IPS-18a (cell line): ENCODE measurements around the gene CNTN4.

Experiments
- H3K27ac ChIP-seq: one replicate; pipeline ENCODE4 v1.5.1; 2013; ENCODE audit warnings: low read length
- H3K27me3 ChIP-seq: one replicate; pipeline ENCODE4 v1.6.1; 2013; ENCODE audit warnings: mild to moderate bottlenecking, low read length; ENCODE audit not compliant: control insufficient read depth, insufficient read depth
- H3K36me3 ChIP-seq: one replicate; pipeline ENCODE4 v1.6.1; 2013; ENCODE audit warnings: low read depth, low read length; ENCODE audit not compliant: control insufficient read depth
- H3K4me1 ChIP-seq: one replicate; pipeline ENCODE4 v1.6.1; 2013; ENCODE audit warnings: low read depth, low read length; ENCODE audit not compliant: control insufficient read depth
- H3K4me3 ChIP-seq: one replicate; pipeline ENCODE4 v1.5.1; 2013; ENCODE audit warnings: low read length
- H3K9ac ChIP-seq: one replicate; pipeline ENCODE4 v1.6.1; 2013; ENCODE audit warnings: mild to moderate bottlenecking, low read length, moderate library complexity
- H3K9me3 ChIP-seq: one replicate; pipeline ENCODE4 v1.6.1; 2013; ENCODE audit warnings: low read depth, low read length; ENCODE audit not compliant: control insufficient read depth

The CNTN4 gene

GRCh38 chr3:2099028-2099671 is 484 bp downstream of the CNTN4 start:
- no peaks in the 10 kb centered on the region for H3K9me3 ChIP-seq
- peaks cover 82% of the 10 kb centered on the region for H3K27me3 ChIP-seq
- no peaks in the 10 kb centered on the region for H3K36me3 ChIP-seq
- peak overlapping the region; percentile 72 for H3K4me3 ChIP-seq
- no peak overlapping the region for H3K9ac ChIP-seq
- no peak overlapping the region for H3K27ac ChIP-seq
- H3K4me1 ChIP-seq = peaks cover 14% of the 10 kb centered on the region

GRCh38 chr3:2099779-2100191 is 1.1 kb downstream of the CNTN4 start:
- no peaks in the 10 kb centered on the region for H3K36me3 ChIP-seq
- no peak overlapping the region for H3K27ac ChIP-seq
- peaks cover 10% of the 10 kb centered on the region for H3K4me1 ChIP-seq
- peak overlapping the region; percentile 72 for H3K4me3 ChIP-seq
- no peak overlapping the region for H3K9ac ChIP-seq
- H3K9me3 ChIP-seq = no peaks in the 10 kb centered on the region
- peaks cover 76% of the 10 kb centered on the region for H3K27me3 ChIP-seq

- no peaks in the 10 kb centered on the region for H3K4me1 ChIP-seq
- no peak overlapping the region for H3K4me3 ChIP-seq
- H3K27me3 ChIP-seq = peaks cover 15% of the 10 kb centered on the region
- H3K9me3 ChIP-seq = peaks cover 8% of the 10 kb centered on the region
- no peak overlapping the region for H3K27ac ChIP-seq
- H3K9ac ChIP-seq = no peak overlapping the region
- H3K36me3 ChIP-seq = no peaks in the 10 kb centered on the region
Observed at GRCh38 chr3:2106438-2106837, 7.8 kb downstream of the CNTN4 start.

- Histone ChIP-seq H3K9ac (no peak overlapping the region), H3K9me3 (peaks cover 8% of the 10 kb centered on the region), H3K27me3 (no peaks in the 10 kb centered on the region), H3K4me1 (no peaks in the 10 kb centered on the region), H3K36me3 (no peaks in the 10 kb centered on the region), H3K4me3 (no peak overlapping the region), H3K27ac (no peak overlapping the region)
Observed at GRCh38 chr3:2110597-2111117, 12.0 kb downstream of the CNTN4 start.

- Histone ChIP-seq H3K27me3 (no peaks in the 10 kb centered on the region), H3K4me3 (no peak overlapping the region), H3K9ac (no peak overlapping the region), H3K9me3 (no peaks in the 10 kb centered on the region), H3K36me3 (no peaks in the 10 kb centered on the region), H3K4me1 (peaks cover 7% of the 10 kb centered on the region), H3K27ac (no peak overlapping the region)
Observed at GRCh38 chr3:2114617-2115275, 16.1 kb downstream of the CNTN4 start.

- H3K27me3 ChIP-seq = no peaks in the 10 kb centered on the region
- H3K9me3 ChIP-seq = no peaks in the 10 kb centered on the region
- no peak overlapping the region for H3K4me3 ChIP-seq
- H3K9ac ChIP-seq = no peak overlapping the region
- no peaks in the 10 kb centered on the region for H3K36me3 ChIP-seq
- no peak overlapping the region for H3K27ac ChIP-seq
- no peaks in the 10 kb centered on the region for H3K4me1 ChIP-seq
Observed at GRCh38 chr3:2130726-2131125, 32.1 kb downstream of the CNTN4 start.

- Histone ChIP-seq H3K9me3 (no peaks in the 10 kb centered on the region), H3K27ac (no peak overlapping the region), H3K4me1 (no peaks in the 10 kb centered on the region), H3K36me3 (no peaks in the 10 kb centered on the region), H3K9ac (no peak overlapping the region), H3K4me3 (no peak overlapping the region), H3K27me3 (no peaks in the 10 kb centered on the region)
Observed at GRCh38 chr3:2133146-2133545, 34.5 kb downstream of the CNTN4 start.

- H3K27me3 ChIP-seq = no peaks in the 10 kb centered on the region
Observed at GRCh38 chr3:2137651-2138050, 39.0 kb downstream of the CNTN4 start.

GRCh38 chr3:2141482-2141881 is 42.8 kb downstream of the CNTN4 start:
- Histone ChIP-seq H3K4me1 (no peaks in the 10 kb centered on the region), H3K9me3 (no peaks in the 10 kb centered on the region), H3K27me3 (no peaks in the 10 kb centered on the region), H3K36me3 (no peaks in the 10 kb centered on the region), H3K9ac (no peak overlapping the region), H3K4me3 (no peak overlapping the region), H3K27ac (no peak overlapping the region)

More at GRCh38 chr3:2137651-2138050, 39.0 kb downstream of the CNTN4 start:
- Histone ChIP-seq H3K27ac (no peak overlapping the region), H3K4me1 (no peaks in the 10 kb centered on the region), H3K9ac (no peak overlapping the region), H3K9me3 (no peaks in the 10 kb centered on the region), H3K4me3 (no peak overlapping the region), H3K36me3 (no peaks in the 10 kb centered on the region)

- Histone ChIP-seq H3K9ac (no peak overlapping the region), H3K27ac (no peak overlapping the region), H3K36me3 (no peaks in the 10 kb centered on the region)
Observed at GRCh38 chr3:2148561-2149340, 50.1 kb downstream of the CNTN4 start.

GRCh38 chr3:2153053-2153452 is 54.4 kb downstream of the CNTN4 start:
- Histone ChIP-seq H3K9me3 (no peaks in the 10 kb centered on the region), H3K36me3 (no peaks in the 10 kb centered on the region), H3K27me3 (no peaks in the 10 kb centered on the region), H3K4me1 (no peaks in the 10 kb centered on the region), H3K9ac (no peak overlapping the region), H3K4me3 (no peak overlapping the region), H3K27ac (no peak overlapping the region)

More at GRCh38 chr3:2148561-2149340, 50.1 kb downstream of the CNTN4 start:
- no peaks in the 10 kb centered on the region for H3K27me3 ChIP-seq
- H3K9me3 ChIP-seq = no peaks in the 10 kb centered on the region
- H3K4me3 ChIP-seq = no peak overlapping the region
- H3K4me1 ChIP-seq = no peaks in the 10 kb centered on the region
